ENCODE data around the gene ADAMTSL2.

- TF ChIP-seq, protein P1, sequence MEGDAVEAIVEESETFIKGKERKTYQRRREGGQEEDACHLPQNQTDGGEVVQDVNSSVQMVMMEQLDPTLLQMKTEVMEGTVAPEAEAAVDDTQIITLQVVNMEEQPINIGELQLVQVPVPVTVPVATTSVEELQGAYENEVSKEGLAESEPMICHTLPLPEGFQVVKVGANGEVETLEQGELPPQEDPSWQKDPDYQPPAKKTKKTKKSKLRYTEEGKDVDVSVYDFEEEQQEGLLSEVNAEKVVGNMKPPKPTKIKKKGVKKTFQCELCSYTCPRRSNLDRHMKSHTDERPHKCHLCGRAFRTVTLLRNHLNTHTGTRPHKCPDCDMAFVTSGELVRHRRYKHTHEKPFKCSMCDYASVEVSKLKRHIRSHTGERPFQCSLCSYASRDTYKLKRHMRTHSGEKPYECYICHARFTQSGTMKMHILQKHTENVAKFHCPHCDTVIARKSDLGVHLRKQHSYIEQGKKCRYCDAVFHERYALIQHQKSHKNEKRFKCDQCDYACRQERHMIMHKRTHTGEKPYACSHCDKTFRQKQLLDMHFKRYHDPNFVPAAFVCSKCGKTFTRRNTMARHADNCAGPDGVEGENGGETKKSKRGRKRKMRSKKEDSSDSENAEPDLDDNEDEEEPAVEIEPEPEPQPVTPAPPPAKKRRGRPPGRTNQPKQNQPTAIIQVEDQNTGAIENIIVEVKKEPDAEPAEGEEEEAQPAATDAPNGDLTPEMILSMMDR (IDR thresholded peaks at IDR 0.05) = no peak
- TF ChIP-seq POLR2A (IDR thresholded peaks at IDR 0.05) = no peak
Observed at GRCh38 chr9:133493428-133493827, 41.1 kb upstream of the ADAMTSL2 start.
